B cell (primary cell): ENCODE results near the gene FBXL14. TPM values are rescaled to one million over a fixed set of nuclear protein-coding genes. Genes with fewer than 3 reads are reported as not detected.

Experiments used
- ATAC-seq: fragments of 200-7000 bp; cut with Tn5 transposase; one replicate; pipeline ENCODE4 v1.10.0; 2021; ENCODE audit warnings: low read depth, mild to moderate bottlenecking, moderate number of reproducible peaks, moderate library complexity
- CTCF ChIA-PET: fragments of 350-600 bp; sonication (Branson Sonifier 250); formaldehyde crosslinking; loops from one replicate; lab custom pipeline; 2021; ENCODE audit warnings: antibody characterized with exemption, inconsistent platforms; lab: Charles Lee
- POLR2A ChIA-PET: fragments of 350-600 bp; sonication (Branson Sonifier 250); formaldehyde crosslinking; loops from one replicate; lab custom pipeline; 2021; ENCODE audit warnings: antibody characterized with exemption; lab: Charles Lee
- DNase-seq: peaks from one replicate; pipeline ENCODE4 v3.0.0; 2013
- H2AFZ ChIP-seq: 2 replicates; pipeline ENCODE4 v1.6.1; 2012; ENCODE audit warnings: mild to moderate bottlenecking, low read depth, low read length; ENCODE audit not compliant: insufficient read depth, poor library complexity, severe bottlenecking
- H3K27ac ChIP-seq, 2 donors: 1 replicate in 1 of 2; 2 replicates in 1 of 2; pipeline ENCODE4 v1.5.1; 2012 to 2013; ENCODE audit warnings: low read length in 2 of 2, mild to moderate bottlenecking in 2 of 2, moderate library complexity in 1 of 2
- H3K27me3 ChIP-seq, 4 experiments: fragments of 200-600 bp in 1 of 4; sonication (generic) in 1 of 4; replicated peaks in 1 of 4; 1 replicate in 2 of 4; 2 replicates in 2 of 4; pipeline versions ENCODE4 v1.6.1 to v1.7.0; 2013 to 2016; ENCODE audit warnings: low read length in 3 of 4, mild to moderate bottlenecking in 2 of 4, mixed read lengths in 1 of 4, moderate library complexity in 1 of 4; ENCODE audit not compliant: insufficient read depth in 4 of 4, control insufficient read depth in 3 of 4; ENCODE audit errors: control extremely low read depth in 1 of 4
- H3K36me3 ChIP-seq, 2 experiments: replicated peaks in 1 of 2; 1 replicate in 1 of 2; 2 replicates in 1 of 2; pipeline versions ENCODE4 v1.6.1 to v1.7.1; 2013; ENCODE audit warnings: low read length in 1 of 2; ENCODE audit not compliant: insufficient read depth in 2 of 2, control insufficient read depth in 1 of 2; ENCODE audit errors: control extremely low read depth in 1 of 2, extremely low read depth in 1 of 2
- H3K4me1 ChIP-seq, 2 donors: fragments of 200-600 bp in 1 of 2; sonication (generic) in 1 of 2; 1 replicate in 1 of 2; 2 replicates in 1 of 2; pipeline versions ENCODE4 v1.5.1 to v1.6.1; 2013 to 2017; ENCODE audit warnings: low read length in 2 of 2; ENCODE audit not compliant: control insufficient read depth in 2 of 2, insufficient read depth in 2 of 2
- H3K4me2 ChIP-seq: replicated peaks from 2 replicates; pipeline ENCODE3; 2012; ENCODE audit warnings: mild to moderate bottlenecking, low read depth, low read length; ENCODE audit not compliant: poor library complexity, severe bottlenecking
- H3K4me3 ChIP-seq, 5 experiments: fragments of 200-600 bp in 1 of 5; sonication (generic) in 1 of 5; 1 replicate in 3 of 5; 2 replicates in 2 of 5; pipeline versions ENCODE4 v1.5.1 to v1.7.0; 2011 to 2016; ENCODE audit warnings: low read length in 4 of 5, mild to moderate bottlenecking in 4 of 5, low read depth in 2 of 5, control low read depth in 1 of 5, moderate library complexity in 1 of 5; ENCODE audit not compliant: insufficient read depth in 1 of 5; ENCODE audit errors: control extremely low read depth in 1 of 5, extremely low read depth in 1 of 5
- H3K79me2 ChIP-seq: fragments of 200-600 bp; sonication (generic); one replicate; pipeline ENCODE4 v1.6.0; 2016; ENCODE audit warnings: low read length; ENCODE audit not compliant: control insufficient read depth, insufficient read depth
- H3K9ac ChIP-seq: fragments of 200-600 bp; sonication (generic); 2 replicates; pipeline ENCODE4 v1.6.1; 2017; ENCODE audit warnings: mild to moderate bottlenecking, low read length, moderate library complexity
- H3K9me3 ChIP-seq, 3 donors: one replicate each; pipeline versions ENCODE4 v1.6.1 to v1.7.1; 2013; ENCODE audit warnings: low read length in 2 of 3; ENCODE audit not compliant: control insufficient read depth in 2 of 3, insufficient read depth in 1 of 3; ENCODE audit errors: control extremely low read depth in 1 of 3
- H4K20me1 ChIP-seq: 2 replicates; pipeline ENCODE4 v1.6.0; 2012; ENCODE audit warnings: mild to moderate bottlenecking, low read length; ENCODE audit not compliant: insufficient read depth, control insufficient read depth, poor library complexity, severe bottlenecking
- H3K27ac Mint-ChIP-seq: one replicate; pipeline ENCODE4 v1.8.0; 2021; ENCODE audit warnings: mixed read lengths
- H3K27me3 Mint-ChIP-seq: one replicate; pipeline ENCODE4 v1.8.0; 2021; ENCODE audit warnings: mixed read lengths
- H3K4me1 Mint-ChIP-seq: one replicate; pipeline ENCODE4 v1.8.0; 2021; ENCODE audit warnings: mixed read lengths
- H3K4me3 Mint-ChIP-seq: one replicate; pipeline ENCODE4 v1.8.0; 2021; ENCODE audit warnings: mixed read lengths
- H3K9me3 Mint-ChIP-seq: one replicate; pipeline ENCODE4 v1.8.0; 2022; ENCODE audit warnings: mixed read lengths; ENCODE audit not compliant: insufficient read depth
- CTCF ChIP-seq: fragments of 200-600 bp; IDR thresholded peaks from one replicate; pipeline ENCODE4 v1.8.0; 2022; ENCODE audit warnings: antibody characterized with exemption, mild to moderate bottlenecking
- EZH2 ChIP-seq: IDR thresholded peaks from 2 replicates; pipeline ENCODE4 v1.6.1; 2012; ENCODE audit warnings: borderline replicate concordance, low read depth, mild to moderate bottlenecking, moderate library complexity, low read length; ENCODE audit not compliant: insufficient read depth, poor library complexity, severe bottlenecking
- WGBS: methylation state at CpG from one replicate; pipeline ENCODE4 v1.1.5; 2013; ENCODE audit warnings: missing lambda C conversion rate; ENCODE audit not compliant: insufficient coverage; 5-methylcytosine and 5-hydroxymethylcytosine counted together
- intact Hi-C: fragments of 100-400 bp; cut with micrococcal nuclease; formaldehyde crosslinking; loops from one replicate; pipeline ENCODE4 v1.10.0; 2022
- polyA plus RNA-seq: library from polyadenylated mRNA; depleted of rRNA; stranded (reverse); fragments of >200 nt; gene quantifications from 2 replicates; pipeline ENCODE4 v1.2.3, GENCODE V29; 2012
- total RNA-seq, 2 donors: library from RNA; stranded (reverse); fragments of 120-200 nt in 1 of 2; gene quantifications; 1 replicate in 1 of 2; 2 replicates in 1 of 2; pipeline versions ENCODE4 v1.2.3 to v1.2.4, GENCODE V29; 2013 to 2022

FBXL14 gene
- total and polyA plus RNA-seq, 2 donors (not counting 1 experiment from before 2014, with no cell fraction given): 21.6 to 37.3 TPM

DNA sequence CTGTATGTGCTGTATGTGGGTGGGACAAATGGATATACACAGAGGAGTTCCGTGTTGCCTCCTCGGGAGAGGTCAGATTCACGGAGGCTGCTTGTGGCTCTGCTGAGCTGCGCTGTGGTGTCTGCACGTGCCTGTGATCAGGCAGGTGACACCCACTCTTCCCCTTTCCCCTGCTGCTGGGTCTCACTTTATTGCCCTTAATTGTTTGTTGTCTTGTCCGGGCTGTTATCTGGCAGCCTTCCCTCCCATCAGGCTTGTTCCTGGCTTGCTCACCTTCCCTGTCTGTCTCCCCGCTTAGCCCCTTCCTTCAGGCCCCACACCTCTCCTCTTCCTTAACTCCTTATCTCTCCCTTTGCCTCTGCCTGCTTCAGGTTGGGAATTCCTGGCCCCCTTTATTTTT, 48.1 kb upstream of the FBXL14 start:
- Histone ChIP-seq H3K79me2 (no peaks in the 10 kb centered on the region), H3K4me3 (no peak overlapping the region), H3K36me3 (no peaks in the 10 kb centered on the region), H3K27ac (no peak overlapping the region), H4K20me1 (no peaks in the 10 kb centered on the region), H3K9me3 (no peaks in the 10 kb centered on the region), H3K4me1 (peaks cover 0 to 13% of the 10 kb centered on the region in 2 donors), H3K27me3 (peaks cover 0 to 3% (median 0%) of the 10 kb centered on the region in 4 experiments), H3K4me2 (no peak overlapping the region), H2AFZ (no peak overlapping the region), H3K9ac (no peak overlapping the region)
- 88% methylated on average over 7 of the region's 7 CpGs for WGBS
- no peak for TF ChIP-seq EZH2
- no peak for TF ChIP-seq CTCF
- no peak for DNase-seq
- Mint-ChIP-seq H3K4me1 (peaks cover 10% of the 10 kb centered on the region), H3K27ac (no peak overlapping the region), H3K4me3 (no peak overlapping the region), H3K9me3 (no peaks in the 10 kb centered on the region), H3K27me3 (peaks cover 15% of the 10 kb centered on the region)
- POLR2A ChIA-PET: no interaction called here
- intact Hi-C loops: no loop called here
- ATAC-seq: no peak
- CTCF ChIA-PET: no interaction called here

GRCh38 chr12:1640328-1641234, 46.2 kb upstream of the FBXL14 start:
- no peak overlapping the region for H2AFZ ChIP-seq

More at GRCh38 chr12:1640328-1641234, 46.2 kb upstream of the FBXL14 start:
- no peak for ATAC-seq
- Histone ChIP-seq H3K9me3 (no peaks in the 10 kb centered on the region), H4K20me1 (no peaks in the 10 kb centered on the region), H3K4me1 (no peaks in the 10 kb centered on the region), H3K36me3 (no peaks in the 10 kb centered on the region), H3K4me3 (no peak overlapping the region), H3K79me2 (no peaks in the 10 kb centered on the region), H3K4me2 (no peak overlapping the region), H3K27me3 (peaks cover 0 to 3% (median 0%) of the 10 kb centered on the region in 4 experiments), H3K9ac (no peak overlapping the region), H3K27ac (no peak overlapping the region)
- Mint-ChIP-seq H3K27ac (no peak overlapping the region), H3K27me3 (peaks cover 9% of the 10 kb centered on the region), H3K4me1 (peaks cover 3% of the 10 kb centered on the region), H3K9me3 (no peaks in the 10 kb centered on the region), H3K4me3 (no peak overlapping the region)
- ChIA-PET POLR2A (no interaction called here), CTCF (interaction anchor here (0.6 to 1.7 kb wide), 3 partner anchors 25 to 300 kb away, joined by 3 to 5 read pairs (median 4); no protein-coding TSS in a partner anchor)
- intact Hi-C loops: no loop called here
- WGBS: 96% methylated on average over 13 of the region's 18 CpGs
- no peak for DNase-seq
- no peak for TF ChIP-seq EZH2
- no peak for TF ChIP-seq CTCF
